Upper lobe of right lung (tissue), 1 donor: Measurements from ENCODE around the gene AP2M1. TPM values are rescaled to one million over a fixed set of nuclear protein-coding genes. Genes with fewer than 3 reads are reported as not detected.

ENCODE experiments used
- ATAC-seq: fragments of 200-7000 bp; cut with Tn5 transposase; one replicate; pipeline ENCODE4 v1.9.1; 2020; ENCODE audit warnings: mild to moderate bottlenecking, moderate library complexity
- DNase-seq: peaks from one replicate; pipeline ENCODE4 v3.0.0-alpha.2; 2020
- H3K27ac ChIP-seq: fragments of 200-600 bp; one replicate; pipeline ENCODE4 v1.8.0; 2022
- H3K27me3 ChIP-seq: fragments of 200-600 bp; one replicate; pipeline ENCODE4 v1.8.0; 2022; ENCODE audit warnings: mild to moderate bottlenecking
- H3K36me3 ChIP-seq: fragments of 200-600 bp; one replicate; pipeline ENCODE4 v1.8.0; 2022
- H3K4me1 ChIP-seq: fragments of 200-600 bp; one replicate; pipeline ENCODE4 v1.8.0; 2022
- H3K4me3 ChIP-seq: fragments of 200-600 bp; one replicate; pipeline ENCODE4 v1.8.0; 2022; ENCODE audit warnings: mild to moderate bottlenecking
- H3K9me3 ChIP-seq: fragments of 200-600 bp; one replicate; pipeline ENCODE4 v1.8.0; 2022
- intact Hi-C: fragments of 100-400 bp; cut with DNase I; formaldehyde crosslinking; loops from one replicate; pipeline ENCODE4 v1.11.0; 2022
- total RNA-seq: library from RNA; stranded (reverse); fragmentation: NEBNext Ultra II Directional; extraction: Animal tissue kit (Norgen Biotek cat#: 25700); gene quantifications from one replicate; pipeline ENCODE4 v1.2.1, GENCODE V29; 2021
- TF ChIP-seq, protein P1 (sequence below): fragments of 200-600 bp; IDR thresholded peaks from one replicate; pipeline ENCODE4 v1.8.0; 2022; ENCODE audit warnings: antibody characterized with exemption
- donor health status: DM: no; HTN: yes; CAD: no; lungs with severe emphysema.

Gene AP2M1
- total RNA-seq, 1 donor from 2014 or later = 245 TPM

DNA sequence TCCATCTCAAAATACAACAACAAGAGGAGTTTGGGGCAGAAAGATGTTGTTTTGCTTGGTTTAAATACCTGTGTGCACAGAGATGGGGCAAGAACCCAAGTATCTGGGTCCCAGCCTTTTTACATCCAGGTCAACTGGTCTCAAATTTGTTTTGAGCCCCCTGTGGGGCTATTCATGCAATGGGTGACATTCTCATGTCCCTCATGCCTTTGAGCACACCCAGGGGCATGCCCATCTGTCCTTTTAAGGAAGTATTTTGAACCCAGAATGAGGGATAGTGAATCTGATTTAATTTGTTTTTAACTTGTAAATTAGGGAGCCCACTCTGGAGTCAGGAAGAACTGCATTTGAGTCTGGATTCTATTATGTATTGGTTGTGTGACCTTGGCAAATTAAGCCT is 26.2 kb downstream of the AP2M1 start:
- intact Hi-C loops = no loop called here
- Histone ChIP-seq H3K9me3 (no peaks in the 10 kb centered on the region), H3K27ac (no peak overlapping the region), H3K27me3 (no peaks in the 10 kb centered on the region), H3K36me3 (peaks cover 3% of the 10 kb centered on the region), H3K4me3 (no peak overlapping the region), H3K4me1 (no peaks in the 10 kb centered on the region)
- ATAC-seq (no peak), DNase-seq (no peak)
- TF ChIP-seq, protein P1, sequence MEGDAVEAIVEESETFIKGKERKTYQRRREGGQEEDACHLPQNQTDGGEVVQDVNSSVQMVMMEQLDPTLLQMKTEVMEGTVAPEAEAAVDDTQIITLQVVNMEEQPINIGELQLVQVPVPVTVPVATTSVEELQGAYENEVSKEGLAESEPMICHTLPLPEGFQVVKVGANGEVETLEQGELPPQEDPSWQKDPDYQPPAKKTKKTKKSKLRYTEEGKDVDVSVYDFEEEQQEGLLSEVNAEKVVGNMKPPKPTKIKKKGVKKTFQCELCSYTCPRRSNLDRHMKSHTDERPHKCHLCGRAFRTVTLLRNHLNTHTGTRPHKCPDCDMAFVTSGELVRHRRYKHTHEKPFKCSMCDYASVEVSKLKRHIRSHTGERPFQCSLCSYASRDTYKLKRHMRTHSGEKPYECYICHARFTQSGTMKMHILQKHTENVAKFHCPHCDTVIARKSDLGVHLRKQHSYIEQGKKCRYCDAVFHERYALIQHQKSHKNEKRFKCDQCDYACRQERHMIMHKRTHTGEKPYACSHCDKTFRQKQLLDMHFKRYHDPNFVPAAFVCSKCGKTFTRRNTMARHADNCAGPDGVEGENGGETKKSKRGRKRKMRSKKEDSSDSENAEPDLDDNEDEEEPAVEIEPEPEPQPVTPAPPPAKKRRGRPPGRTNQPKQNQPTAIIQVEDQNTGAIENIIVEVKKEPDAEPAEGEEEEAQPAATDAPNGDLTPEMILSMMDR = no peak

DNA sequence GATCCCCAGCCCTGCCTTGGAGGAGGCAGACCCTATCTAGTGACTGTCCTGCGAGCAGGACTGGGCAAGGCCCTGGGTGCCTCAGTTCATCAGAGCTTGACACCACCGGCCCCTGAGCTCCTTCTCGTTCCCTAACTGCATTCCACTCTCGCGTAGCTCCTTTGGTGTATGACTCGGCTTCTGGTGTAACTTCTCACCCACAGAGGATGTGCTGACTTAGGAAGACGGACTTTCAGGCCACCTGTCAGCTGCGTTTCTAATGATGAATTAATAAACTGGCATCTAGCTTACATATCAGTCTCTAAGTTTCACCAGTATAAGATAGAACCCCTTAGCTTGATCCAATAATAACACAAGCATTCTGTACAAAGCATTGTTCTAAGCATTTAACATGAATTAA is 28.9 kb downstream of the AP2M1 start:
- intact Hi-C loops = no loop called here
- no peaks in the 10 kb centered on the region for H3K4me1 ChIP-seq
- H3K27ac ChIP-seq = no peak overlapping the region
- H3K36me3 ChIP-seq = no peaks in the 10 kb centered on the region
- H3K27me3 ChIP-seq = no peaks in the 10 kb centered on the region
- ATAC-seq = no peak
- H3K9me3 ChIP-seq = no peaks in the 10 kb centered on the region
- TF ChIP-seq, protein P1 = no peak
- DNase-seq = no peak
- no peak overlapping the region for H3K4me3 ChIP-seq

DNA sequence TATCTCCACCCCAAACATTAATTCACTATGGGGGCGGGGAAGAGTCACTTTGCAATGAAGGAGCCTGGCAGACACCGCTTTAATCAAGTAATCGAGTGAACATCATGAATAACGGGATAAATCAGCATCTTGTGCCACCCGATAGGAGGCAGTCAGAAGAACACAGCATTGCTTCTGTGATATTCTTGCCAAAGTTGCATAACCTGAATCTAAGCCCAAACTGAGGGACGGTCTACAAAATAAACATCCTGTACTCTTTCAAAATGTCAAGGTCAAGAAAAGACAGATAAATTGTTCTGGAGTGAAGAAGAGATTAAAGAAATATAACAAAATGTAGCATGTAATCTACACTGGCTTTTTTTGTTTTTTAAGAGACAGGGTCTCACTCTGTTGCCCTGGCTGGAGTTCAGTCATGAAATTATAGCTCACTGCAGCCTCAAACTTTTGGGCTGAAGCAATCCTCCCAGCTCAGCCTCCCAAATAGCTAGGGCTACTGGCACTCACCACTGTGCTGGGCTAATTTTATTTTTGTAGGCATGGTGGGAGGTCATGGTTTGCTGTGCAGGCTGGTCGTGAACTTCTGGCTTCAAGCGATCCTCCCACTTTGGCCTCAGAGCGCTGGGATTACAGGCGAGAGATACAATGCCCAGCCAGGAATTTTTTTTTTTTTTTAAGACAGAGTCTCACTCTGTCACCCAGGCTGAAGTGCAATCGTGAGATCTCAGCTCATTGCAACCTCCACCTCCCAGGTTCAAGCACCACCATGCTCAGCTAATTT is 34.7 kb downstream of the AP2M1 start:
- intact Hi-C loops = no loop called here
- H3K27me3 ChIP-seq = no peaks in the 10 kb centered on the region
- TF ChIP-seq, protein P1 = no peak

DNA sequence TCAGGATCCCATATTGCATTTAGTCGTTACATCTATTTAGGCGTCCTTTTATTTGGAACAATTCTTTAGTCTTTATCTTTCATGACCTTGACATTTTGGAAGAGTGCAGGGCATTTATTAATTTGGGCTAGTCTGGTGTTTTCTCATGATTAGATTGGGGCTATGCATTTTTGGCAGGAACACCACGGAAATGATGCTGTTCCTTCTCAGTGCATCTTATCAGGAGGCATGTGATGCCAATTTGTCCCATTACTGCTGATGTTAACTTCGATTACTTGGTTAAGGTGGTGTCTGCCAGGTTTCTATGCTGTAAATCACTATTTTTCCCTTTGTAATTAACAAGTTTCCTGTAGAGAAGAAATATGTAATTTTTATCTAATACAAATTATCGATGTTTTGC is 36.6 kb downstream of the AP2M1 start:
- Histone ChIP-seq H3K4me3 (no peak overlapping the region), H3K27me3 (no peaks in the 10 kb centered on the region), H3K9me3 (no peaks in the 10 kb centered on the region), H3K27ac (no peak overlapping the region), H3K36me3 (no peaks in the 10 kb centered on the region), H3K4me1 (no peaks in the 10 kb centered on the region)
- TF ChIP-seq, protein P1 = no peak
- DNase-seq = no peak
- no peak for ATAC-seq
- intact Hi-C loops = no loop called here

More for the DNA sequence above, 34.7 kb downstream of the AP2M1 start:
- no peak for DNase-seq
- Histone ChIP-seq H3K9me3 (no peaks in the 10 kb centered on the region), H3K27ac (no peak overlapping the region), H3K4me1 (no peaks in the 10 kb centered on the region), H3K36me3 (no peaks in the 10 kb centered on the region), H3K4me3 (no peak overlapping the region)
- no peak for ATAC-seq

DNA sequence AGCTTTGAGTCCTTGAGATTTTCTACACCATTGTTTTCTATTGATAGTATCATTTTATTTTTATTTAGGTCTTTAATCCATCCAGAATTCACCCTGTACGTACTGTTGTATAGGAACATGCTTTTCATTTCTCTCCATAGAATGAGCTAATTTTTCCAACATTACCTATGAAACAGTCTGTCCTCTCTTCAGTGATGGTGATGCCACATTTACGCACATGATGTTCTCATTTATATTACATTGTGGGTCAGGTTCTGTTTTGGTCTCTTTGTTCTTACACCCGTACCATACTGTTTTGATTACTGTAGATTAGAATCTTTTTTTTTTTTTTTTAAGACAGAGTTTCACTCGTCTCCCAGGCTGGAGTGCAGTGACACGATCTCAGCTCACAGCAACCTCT is 37.1 kb downstream of the AP2M1 start:
- H3K36me3 ChIP-seq = no peaks in the 10 kb centered on the region
- intact Hi-C loops = no loop called here
- H3K9me3 ChIP-seq = no peaks in the 10 kb centered on the region
- no peak for ATAC-seq
- no peak overlapping the region for H3K4me3 ChIP-seq
- H3K27ac ChIP-seq = no peak overlapping the region
- DNase-seq = no peak
- no peaks in the 10 kb centered on the region for H3K27me3 ChIP-seq
- H3K4me1 ChIP-seq = no peaks in the 10 kb centered on the region
- TF ChIP-seq, protein P1 = no peak

DNA sequence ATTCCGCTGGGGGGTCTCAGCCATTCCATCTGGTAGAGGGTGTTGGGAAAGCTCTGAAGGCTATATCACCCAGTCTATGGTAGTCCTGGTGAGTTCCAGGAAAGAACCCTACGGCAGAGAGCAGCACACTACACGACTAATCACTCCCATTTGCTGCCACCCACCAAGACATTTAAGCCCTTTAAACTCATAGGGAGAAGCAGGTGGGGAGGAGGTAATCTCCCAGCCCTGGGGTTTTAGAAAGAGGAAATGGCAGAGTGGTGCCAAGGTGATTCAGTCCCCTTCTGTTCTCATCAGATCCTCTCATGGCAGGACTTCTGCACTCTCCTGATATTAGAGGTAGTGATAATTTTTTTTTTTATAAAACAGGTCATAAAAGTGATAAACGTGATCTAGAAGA is 44.2 kb downstream of the AP2M1 start:
- Histone ChIP-seq H3K27ac (no peak overlapping the region), H3K4me1 (no peaks in the 10 kb centered on the region), H3K27me3 (no peaks in the 10 kb centered on the region), H3K36me3 (no peaks in the 10 kb centered on the region), H3K4me3 (no peak overlapping the region), H3K9me3 (no peaks in the 10 kb centered on the region)
- intact Hi-C loops = no loop called here
- no peak for ATAC-seq
- TF ChIP-seq, protein P1 = no peak
- DNase-seq = no peak
